ENCODE measurements around the gene RAC2.

Gene RAC2

GRCh38 chr22:37224757-37225420 is 19.2 kb downstream of the RAC2 start:
- no peak for DNase-seq (ENCODE audit: low spot score)
- TF ChIP-seq, protein P1, sequence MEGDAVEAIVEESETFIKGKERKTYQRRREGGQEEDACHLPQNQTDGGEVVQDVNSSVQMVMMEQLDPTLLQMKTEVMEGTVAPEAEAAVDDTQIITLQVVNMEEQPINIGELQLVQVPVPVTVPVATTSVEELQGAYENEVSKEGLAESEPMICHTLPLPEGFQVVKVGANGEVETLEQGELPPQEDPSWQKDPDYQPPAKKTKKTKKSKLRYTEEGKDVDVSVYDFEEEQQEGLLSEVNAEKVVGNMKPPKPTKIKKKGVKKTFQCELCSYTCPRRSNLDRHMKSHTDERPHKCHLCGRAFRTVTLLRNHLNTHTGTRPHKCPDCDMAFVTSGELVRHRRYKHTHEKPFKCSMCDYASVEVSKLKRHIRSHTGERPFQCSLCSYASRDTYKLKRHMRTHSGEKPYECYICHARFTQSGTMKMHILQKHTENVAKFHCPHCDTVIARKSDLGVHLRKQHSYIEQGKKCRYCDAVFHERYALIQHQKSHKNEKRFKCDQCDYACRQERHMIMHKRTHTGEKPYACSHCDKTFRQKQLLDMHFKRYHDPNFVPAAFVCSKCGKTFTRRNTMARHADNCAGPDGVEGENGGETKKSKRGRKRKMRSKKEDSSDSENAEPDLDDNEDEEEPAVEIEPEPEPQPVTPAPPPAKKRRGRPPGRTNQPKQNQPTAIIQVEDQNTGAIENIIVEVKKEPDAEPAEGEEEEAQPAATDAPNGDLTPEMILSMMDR (IDR thresholded peaks at IDR 0.05) = no peak
- Histone ChIP-seq H3K4me3 (no peak overlapping the region), H3K27ac (no peak overlapping the region)

DNA sequence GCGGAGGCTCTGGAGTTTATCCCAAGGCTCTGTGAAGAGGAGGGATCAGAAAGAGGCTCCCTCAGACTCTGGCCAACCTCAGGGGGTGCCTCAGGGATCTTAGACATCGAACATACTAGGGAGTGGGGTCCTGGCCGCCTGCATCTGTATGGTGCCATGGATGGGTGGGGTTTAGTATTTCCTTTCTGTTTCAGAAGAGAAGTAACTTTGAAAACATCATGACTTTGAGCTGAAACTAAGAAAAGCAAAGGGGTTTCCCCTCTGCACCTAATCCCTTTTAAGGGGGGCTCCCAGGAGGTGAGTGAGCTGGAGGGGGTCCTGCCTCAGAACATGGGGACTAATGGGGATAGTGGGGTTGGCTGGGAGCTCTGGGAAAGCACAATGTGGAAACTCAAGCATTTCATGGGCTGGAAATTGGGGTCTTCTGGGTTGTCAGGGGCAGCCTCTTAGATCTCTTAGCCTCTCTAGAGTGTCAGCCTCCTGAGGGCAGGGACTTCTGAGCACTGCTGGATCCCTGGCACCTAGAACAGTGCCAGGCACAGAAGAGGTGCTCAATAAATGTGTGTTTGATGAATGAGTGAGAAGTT is 20.0 kb downstream of the RAC2 start:
- TF ChIP-seq, protein P1 (IDR thresholded peaks at IDR 0.05) = no peak
- Histone ChIP-seq H3K27ac (no peak overlapping the region), H3K4me3 (no peak overlapping the region)
- DNase-seq (ENCODE audit: low spot score) = no peak

- TF ChIP-seq, protein P1 (IDR thresholded peaks at IDR 0.05) = no peak
- DNase-seq (ENCODE audit: low spot score) = no peak
- H3K27ac ChIP-seq = no peak overlapping the region
- H3K4me3 ChIP-seq = no peak overlapping the region
Measured at GRCh38 chr22:37222440-37222971, 21.6 kb downstream of the RAC2 start.

DNA sequence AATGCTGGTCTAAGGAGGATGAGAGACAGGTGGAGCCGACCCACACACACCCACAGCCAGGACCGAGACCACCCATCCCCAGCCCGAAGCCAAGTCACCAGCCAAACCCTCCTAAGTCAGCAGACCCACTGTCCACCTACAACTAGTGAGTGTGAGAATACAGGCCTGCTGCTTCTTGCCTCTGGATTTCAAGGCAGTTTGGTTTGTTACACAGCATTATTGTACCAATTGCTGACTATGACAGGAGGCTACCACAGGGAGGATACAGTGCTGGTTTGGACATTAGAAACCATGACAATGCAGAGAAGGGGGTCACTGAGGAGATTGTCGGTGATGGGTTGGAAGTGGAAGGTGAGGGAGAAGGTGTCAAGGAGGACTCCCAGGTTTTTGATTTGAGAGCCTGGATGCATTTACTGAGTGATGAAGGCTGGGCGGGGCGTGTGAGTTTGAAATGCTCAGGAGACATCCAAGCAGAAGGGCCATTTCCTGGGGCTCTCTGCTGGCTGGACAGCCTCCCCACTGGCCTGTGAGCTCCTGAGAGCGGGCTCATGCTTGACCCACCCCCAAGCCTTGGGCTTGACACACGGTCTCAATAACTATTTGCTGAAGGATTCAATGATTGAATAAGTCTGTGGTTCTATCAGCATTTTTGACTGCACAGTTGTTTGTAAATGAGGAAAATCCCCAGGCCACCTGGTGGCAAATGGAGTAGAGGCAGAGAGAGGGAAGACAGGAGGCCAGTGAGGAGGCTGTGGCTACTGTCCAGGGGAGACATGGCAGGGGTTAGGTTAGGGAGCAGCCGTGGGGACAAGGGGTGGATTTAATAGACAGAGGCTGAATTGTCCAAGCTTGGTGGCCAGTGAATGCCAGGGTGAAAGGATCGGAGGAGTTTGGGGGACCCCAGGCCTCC is 22.4 kb downstream of the RAC2 start:
- H3K27ac ChIP-seq = no peak overlapping the region
- H3K4me3 ChIP-seq = no peak overlapping the region
- TF ChIP-seq, protein P1 (IDR thresholded peaks at IDR 0.05) = no peak
- DNase-seq (ENCODE audit: low spot score) = no peak

DNA sequence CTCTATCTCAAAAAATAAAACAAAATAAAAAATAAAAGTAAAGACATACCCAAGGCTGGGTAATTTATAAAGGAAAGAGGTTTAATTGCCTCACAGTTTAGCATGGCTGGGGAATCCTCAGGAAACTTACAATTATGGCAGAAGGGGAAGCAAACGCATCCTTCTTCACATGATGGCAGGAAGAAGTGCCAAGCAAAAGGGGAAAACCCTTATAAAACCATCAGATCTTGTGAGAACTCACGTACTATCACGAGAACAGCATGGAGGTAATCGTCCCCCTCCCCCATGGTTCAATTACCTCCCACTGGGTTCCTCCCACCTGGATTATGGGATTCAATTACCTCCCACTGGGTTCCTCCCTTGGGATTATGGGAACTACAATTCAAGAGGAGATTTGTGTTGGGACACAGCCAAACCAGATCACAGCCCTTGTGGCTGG is 23.5 kb downstream of the RAC2 start:
- DNase-seq (ENCODE audit: low spot score) = no peak
- TF ChIP-seq, protein P1 (IDR thresholded peaks at IDR 0.05) = no peak
- Histone ChIP-seq H3K27ac (no peak overlapping the region), H3K4me3 (no peak overlapping the region)

DNA sequence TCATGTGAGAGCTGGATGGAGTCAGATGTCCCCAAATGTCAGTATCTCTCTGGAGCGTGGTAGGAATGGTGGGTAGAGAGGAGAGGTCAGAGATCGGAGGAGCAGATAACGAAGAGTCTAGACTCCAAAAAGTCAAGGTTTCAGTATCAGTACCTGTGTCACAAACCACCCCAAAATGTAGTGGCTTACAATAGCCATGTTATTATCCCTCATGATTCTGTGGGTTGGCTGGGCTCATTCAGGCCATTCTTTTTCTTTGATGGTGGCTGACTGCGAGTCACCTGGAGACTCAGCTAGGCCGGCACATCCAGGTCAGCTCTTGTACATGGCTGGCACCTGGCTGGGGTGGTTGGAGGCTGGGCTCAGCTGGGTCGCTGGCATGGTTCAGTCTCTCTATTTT is 24.5 kb downstream of the RAC2 start:
- DNase-seq (ENCODE audit: low spot score) = no peak
- H3K27ac ChIP-seq = no peak overlapping the region
- TF ChIP-seq, protein P1 (IDR thresholded peaks at IDR 0.05) = no peak
- no peak overlapping the region for H3K4me3 ChIP-seq

Measured in coronary artery (tissue), 2 donors.